Tibial nerve (tissue), 4 donors: ENCODE results near the gene DAB2.

ENCODE experiments used
- EP300 ChIP-seq, 2 donors: sonication (generic); formaldehyde crosslinking; IDR thresholded peaks; one replicate each; pipeline ENCODE4 v1.6.1; 2017; ENCODE audit warnings: antibody characterized with exemption in 2 of 2, mild to moderate bottlenecking in 1 of 2
- POLR2A ChIP-seq, 2 donors: fragments of 450-650 bp; IDR thresholded peaks; one replicate each; pipeline ENCODE4 v1.6.1; 2017; ENCODE audit warnings: antibody characterized with exemption in 2 of 2, mild to moderate bottlenecking in 2 of 2, moderate library complexity in 2 of 2
- TF ChIP-seq, protein P1 (sequence below), 5 experiments: fragments of 200-600 bp in 3 of 5; fragments of 450-650 bp in 2 of 5; sonication (generic) in 3 of 5; IDR thresholded peaks; one replicate each; pipeline ENCODE4 v1.5.1; 2016 to 2019; ENCODE audit warnings: antibody characterized with exemption in 5 of 5, mild to moderate bottlenecking in 3 of 5, moderate library complexity in 2 of 5

DNA sequence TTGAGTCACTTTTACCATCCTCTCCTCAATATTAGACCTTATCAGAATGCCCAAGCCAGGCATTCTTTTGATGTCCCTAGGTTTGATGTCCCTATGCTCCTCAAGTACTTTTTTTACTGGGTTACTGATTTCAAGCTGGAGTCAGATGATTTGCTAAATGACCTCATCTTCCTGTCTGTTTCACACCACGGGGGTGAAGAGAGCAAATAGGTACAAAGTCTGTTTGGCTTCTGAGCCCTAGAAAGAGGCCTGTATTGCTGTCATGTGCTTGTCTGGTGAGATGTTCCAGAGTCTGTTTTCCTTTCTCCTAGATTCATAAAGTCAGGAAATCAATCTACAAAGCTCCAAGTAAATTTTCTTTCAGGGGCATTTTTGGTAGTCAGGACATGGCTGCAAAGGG lies 12.7 kb upstream of the DAB2 start:
- TF ChIP-seq, protein P1, sequence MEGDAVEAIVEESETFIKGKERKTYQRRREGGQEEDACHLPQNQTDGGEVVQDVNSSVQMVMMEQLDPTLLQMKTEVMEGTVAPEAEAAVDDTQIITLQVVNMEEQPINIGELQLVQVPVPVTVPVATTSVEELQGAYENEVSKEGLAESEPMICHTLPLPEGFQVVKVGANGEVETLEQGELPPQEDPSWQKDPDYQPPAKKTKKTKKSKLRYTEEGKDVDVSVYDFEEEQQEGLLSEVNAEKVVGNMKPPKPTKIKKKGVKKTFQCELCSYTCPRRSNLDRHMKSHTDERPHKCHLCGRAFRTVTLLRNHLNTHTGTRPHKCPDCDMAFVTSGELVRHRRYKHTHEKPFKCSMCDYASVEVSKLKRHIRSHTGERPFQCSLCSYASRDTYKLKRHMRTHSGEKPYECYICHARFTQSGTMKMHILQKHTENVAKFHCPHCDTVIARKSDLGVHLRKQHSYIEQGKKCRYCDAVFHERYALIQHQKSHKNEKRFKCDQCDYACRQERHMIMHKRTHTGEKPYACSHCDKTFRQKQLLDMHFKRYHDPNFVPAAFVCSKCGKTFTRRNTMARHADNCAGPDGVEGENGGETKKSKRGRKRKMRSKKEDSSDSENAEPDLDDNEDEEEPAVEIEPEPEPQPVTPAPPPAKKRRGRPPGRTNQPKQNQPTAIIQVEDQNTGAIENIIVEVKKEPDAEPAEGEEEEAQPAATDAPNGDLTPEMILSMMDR (IDR thresholded peaks at IDR 0.05): no peak
- no peak for TF ChIP-seq POLR2A (IDR thresholded peaks at IDR 0.05)
- TF ChIP-seq EP300 (IDR thresholded peaks at IDR 0.05): no peak
